Activated T-cell treated with anti-CD3 and anti-CD28 coated beads for 48 hours (primary cell): ENCODE results near the gene CHRD.
A peak's percentile ranks its signal among the peaks of the same experiment; 100 is the strongest.

Experiments used
- DNase-seq: peaks from one replicate; pipeline ENCODE4 v3.0.0-alpha.2; 2020; ENCODE audit warnings: low read depth

Gene CHRD

GRCh38 chr3:184346480-184347190 is 33.2 kb upstream of the CHRD start:
- DNase-seq, result no peak

- no peak for DNase-seq
These were observed 32.4 kb upstream of the CHRD start for GRCh38 chr3:184347321-184348056.

GRCh38 chr3:184348057-184348382 is 31.8 kb upstream of the CHRD start:
- DNase-seq, result no peak

- no peak for DNase-seq
These were observed 30.0 kb upstream of the CHRD start for GRCh38 chr3:184349563-184350470.

GRCh38 chr3:184350618-184351017 is 29.2 kb upstream of the CHRD start:
- DNase-seq, result no peak

GRCh38 chr3:184351511-184352148 is 28.2 kb upstream of the CHRD start:
- no peak for DNase-seq

- DNase-seq, result no peak
These were observed 27.6 kb upstream of the CHRD start for GRCh38 chr3:184352149-184352785.

- DNase-seq, result no peak
These were observed 26.8 kb upstream of the CHRD start for GRCh38 chr3:184352897-184353545.

GRCh38 chr3:184353546-184353941 is 26.3 kb upstream of the CHRD start:
- DNase-seq, result no peak

- peak; percentile 55 for DNase-seq
These were observed 25.6 kb upstream of the CHRD start for GRCh38 chr3:184354121-184354728.

GRCh38 chr3:184354754-184355153 is 25.1 kb upstream of the CHRD start:
- no peak for DNase-seq

GRCh38 chr3:184355261-184356040 is 24.4 kb upstream of the CHRD start:
- no peak for DNase-seq

GRCh38 chr3:184357248-184358123 is 22.4 kb upstream of the CHRD start:
- no peak for DNase-seq

- no peak for DNase-seq
These were observed 21.6 kb upstream of the CHRD start for GRCh38 chr3:184358124-184358767.

- no peak for DNase-seq
These were observed 20.9 kb upstream of the CHRD start for GRCh38 chr3:184358921-184359350.

- DNase-seq, result no peak
These were observed 20.2 kb upstream of the CHRD start for GRCh38 chr3:184359610-184360009.

- DNase-seq, result no peak
These were observed 19.6 kb upstream of the CHRD start for GRCh38 chr3:184360070-184360928.
